Common myeloid progenitor, CD34-positive (primary cell): ENCODE data around the gene GDF7.

Source experiments
- CTCF ChIA-PET: fragments of 350-600 bp; sonication (Branson Sonifier 250); formaldehyde crosslinking; loops from one replicate; lab custom pipeline; 2021; ENCODE audit warnings: antibody characterized with exemption; lab: Charles Lee
- POLR2A ChIA-PET: fragments of 350-600 bp; sonication (Branson Sonifier 250); formaldehyde crosslinking; loops from one replicate; lab custom pipeline; 2021; ENCODE audit warnings: antibody characterized with exemption; lab: Charles Lee
- DNase-seq, 3 donors: peaks; one replicate each; pipeline versions ENCODE4 v3.0.0 to v3.0.0-alpha.2; 2013
- H3K27ac ChIP-seq, 2 experiments: 1 replicate in 1 of 2; 2 replicates in 1 of 2; pipeline ENCODE4 v1.7.0; 2013; ENCODE audit warnings: inconsistent platforms in 2 of 2, low read length in 2 of 2, mild to moderate bottlenecking in 2 of 2, low read depth in 1 of 2, moderate library complexity in 1 of 2; ENCODE audit not compliant: severe bottlenecking in 2 of 2, insufficient read depth in 1 of 2, poor library complexity in 1 of 2
- H3K27me3 ChIP-seq, 5 experiments: replicated peaks in 2 of 5; 1 replicate in 3 of 5; 2 replicates in 2 of 5; pipeline versions ENCODE4 v1.6.1 to v1.7.0; 2013; ENCODE audit warnings: low read length in 4 of 5, mild to moderate bottlenecking in 2 of 5, moderate library complexity in 2 of 5, inconsistent platforms in 1 of 5; ENCODE audit not compliant: insufficient read depth in 5 of 5, control insufficient read depth in 4 of 5
- H3K36me3 ChIP-seq, 4 experiments: 1 replicate in 2 of 4; 2 replicates in 2 of 4; pipeline versions ENCODE4 v1.6.1 to v1.7.0; 2013; ENCODE audit warnings: low read length in 3 of 4, control low read depth in 1 of 4, mild to moderate bottlenecking in 1 of 4; ENCODE audit not compliant: control insufficient read depth in 4 of 4, insufficient read depth in 4 of 4
- H3K4me1 ChIP-seq, 4 experiments: 1 replicate in 3 of 4; 2 replicates in 1 of 4; pipeline versions ENCODE4 v1.6.1 to v1.7.1; 2013; ENCODE audit warnings: low read length in 3 of 4, mild to moderate bottlenecking in 3 of 4, control low read depth in 1 of 4, inconsistent platforms in 1 of 4, moderate library complexity in 1 of 4; ENCODE audit not compliant: control insufficient read depth in 4 of 4, insufficient read depth in 4 of 4; ENCODE audit errors: control extremely low read depth in 1 of 4
- H3K4me3 ChIP-seq, 7 experiments: 1 replicate in 4 of 7; 2 replicates in 3 of 7; pipeline versions ENCODE4 v1.5.1 to v1.7.0; 2013; ENCODE audit warnings: mild to moderate bottlenecking in 7 of 7, low read length in 6 of 7, moderate library complexity in 6 of 7, inconsistent platforms in 2 of 7, low read depth in 2 of 7, control low read depth in 1 of 7; ENCODE audit not compliant: insufficient read depth in 4 of 7, control insufficient read depth in 1 of 7; ENCODE audit errors: extremely low read depth in 1 of 7
- H3K9me3 ChIP-seq, 5 experiments: 1 replicate in 4 of 5; 2 replicates in 1 of 5; pipeline versions ENCODE4 v1.6.1 to v1.7.1; 2013; ENCODE audit warnings: low read length in 4 of 5, mild to moderate bottlenecking in 2 of 5, inconsistent platforms in 1 of 5, low read depth in 1 of 5, moderate library complexity in 1 of 5; ENCODE audit not compliant: control insufficient read depth in 4 of 5, insufficient read depth in 2 of 5; ENCODE audit errors: control extremely low read depth in 1 of 5
- WGBS: methylation state at CpG from one replicate; pipeline ENCODE4 v1.1.5; 2013; ENCODE audit not compliant: insufficient coverage; 5-methylcytosine and 5-hydroxymethylcytosine counted together

GDF7 gene

DNA sequence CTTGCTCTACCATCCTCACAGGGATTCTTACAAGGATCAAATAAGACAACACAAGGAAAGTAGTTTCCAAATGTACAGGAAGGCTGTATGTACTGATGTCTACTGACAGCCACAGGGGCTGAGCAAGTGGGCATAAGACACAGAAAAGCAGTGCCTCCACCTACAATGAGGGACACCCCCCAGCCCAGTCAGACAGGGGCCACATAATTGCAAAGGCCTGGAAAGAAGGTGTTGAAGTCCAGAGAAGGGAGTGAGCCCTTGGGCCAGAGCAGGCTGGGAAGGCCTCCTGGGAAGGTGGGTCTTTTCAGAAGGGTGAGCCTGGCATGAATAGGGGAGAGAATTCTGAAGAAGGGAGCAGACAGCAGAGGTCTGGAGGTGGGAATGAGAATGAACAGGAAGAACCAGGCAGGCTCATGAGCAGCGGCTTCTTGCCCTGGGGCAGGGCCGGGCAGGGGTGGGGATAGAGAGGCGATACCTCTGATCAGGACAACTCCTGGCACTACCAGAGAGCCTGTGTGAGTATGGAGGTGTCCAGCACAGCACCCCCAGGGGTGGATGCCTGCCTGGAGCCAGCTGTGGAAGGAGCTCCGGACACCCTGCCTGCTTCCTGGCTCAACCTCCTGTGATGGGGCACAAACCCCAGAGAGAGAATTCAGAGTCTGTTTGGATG is 46.1 kb upstream of the GDF7 start:
- ChIA-PET CTCF (interaction anchor here (0.7 to 2.0 kb wide), 6 partner anchors 10 to 180 kb away, joined by 3 to 6 read pairs (median 4); partner anchors contain the start of gene HS1BP3), POLR2A (no interaction called here)
- 100% methylated on average over 4 of the region's 4 CpGs for WGBS
- peaks cover 0 to 24% (median 15%) of the 10 kb centered on the region in 4 experiments for H3K4me1 ChIP-seq
- no peak for DNase-seq
- no peak overlapping the region for H3K4me3 ChIP-seq
- no peaks in the 10 kb centered on the region for H3K27me3 ChIP-seq
- H3K27ac ChIP-seq, result no peak overlapping the region
- H3K9me3 ChIP-seq, result no peaks in the 10 kb centered on the region
- H3K36me3 ChIP-seq, result peaks cover 0 to 44% (median 27%) of the 10 kb centered on the region in 4 experiments

GRCh38 chr2:20621366-20622295 is 45.3 kb upstream of the GDF7 start:
- Histone ChIP-seq H3K36me3 (peaks cover 0 to 44% (median 27%) of the 10 kb centered on the region in 4 experiments), H3K4me3 (no peak overlapping the region), H3K27ac (no peak overlapping the region), H3K4me1 (peaks cover 0 to 17% (median 12%) of the 10 kb centered on the region in 4 experiments), H3K27me3 (no peaks in the 10 kb centered on the region), H3K9me3 (no peaks in the 10 kb centered on the region)
- DNase-seq, result no peak
- ChIA-PET CTCF (interaction anchor here (1.1 to 1.7 kb wide), 3 partner anchors 10 to 181 kb away, joined by 3 to 4 read pairs (median 4); no protein-coding TSS in a partner anchor), POLR2A (no interaction called here)
- WGBS, result 87% methylated on average over 10 of the region's 12 CpGs

- peaks cover 0 to 44% (median 27%) of the 10 kb centered on the region in 4 experiments for H3K36me3 ChIP-seq
- DNase-seq, result no peak
- WGBS, result 99% methylated on average over 9 of the region's 11 CpGs
Observed at GRCh38 chr2:20622296-20622686, 44.7 kb upstream of the GDF7 start.

DNA sequence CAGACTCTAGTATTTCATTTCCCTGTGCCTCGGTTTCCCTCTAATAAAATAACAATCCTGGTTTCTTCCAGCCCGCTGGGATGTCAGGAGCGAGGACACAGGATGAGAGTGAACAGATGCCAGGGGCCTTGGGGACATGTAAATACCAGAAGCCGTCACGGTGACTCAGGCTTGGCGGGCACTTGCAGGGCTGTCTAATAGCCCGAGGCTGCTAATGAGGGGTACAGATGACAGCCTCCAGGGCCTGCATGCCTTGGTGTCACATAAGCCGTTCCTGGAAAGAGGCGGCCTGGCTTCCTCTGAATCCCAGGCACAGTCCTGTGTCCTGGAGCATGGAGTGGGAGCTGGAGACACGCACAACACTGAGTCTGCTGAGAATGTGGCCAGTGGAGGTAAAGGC is 44.2 kb upstream of the GDF7 start:
- peaks cover 0 to 44% (median 27%) of the 10 kb centered on the region in 4 experiments for H3K36me3 ChIP-seq
- H3K9me3 ChIP-seq, result no peaks in the 10 kb centered on the region
- CTCF ChIA-PET, result interaction anchor here (1.5 kb wide), 1 partner anchor 21 kb away, joined by 5 read pairs; no protein-coding TSS in a partner anchor
- POLR2A ChIA-PET, result no interaction called here
- WGBS, result 88% methylated on average over 9 of the region's 10 CpGs
- H3K27ac ChIP-seq, result no peak overlapping the region
- no peak for DNase-seq
- no peak overlapping the region for H3K4me3 ChIP-seq
- no peaks in the 10 kb centered on the region for H3K27me3 ChIP-seq
- H3K4me1 ChIP-seq, result peaks cover 0 to 6% (median 3%) of the 10 kb centered on the region in 4 experiments

More at GRCh38 chr2:20622296-20622686, 44.7 kb upstream of the GDF7 start:
- POLR2A ChIA-PET, result no interaction called here
- no peak overlapping the region for H3K27ac ChIP-seq
- H3K9me3 ChIP-seq, result no peaks in the 10 kb centered on the region
- H3K27me3 ChIP-seq, result no peaks in the 10 kb centered on the region
- H3K4me1 ChIP-seq, result peaks cover 0 to 11% (median 7%) of the 10 kb centered on the region in 4 experiments
- CTCF ChIA-PET, result interaction anchor here (1.6 to 1.7 kb wide), 2 partner anchors 16 to 181 kb away, joined by 4 read pairs; no protein-coding TSS in a partner anchor
- H3K4me3 ChIP-seq, result no peak overlapping the region

- POLR2A ChIA-PET, result no interaction called here
- CTCF ChIA-PET, result interaction anchor here (1.5 kb wide), 1 partner anchor 20 kb away, joined by 5 read pairs; no protein-coding TSS in a partner anchor
- Histone ChIP-seq H3K27me3 (no peaks in the 10 kb centered on the region), H3K4me3 (no peak overlapping the region), H3K4me1 (peaks cover 0 to 1% (median 0%) of the 10 kb centered on the region in 4 experiments), H3K9me3 (no peaks in the 10 kb centered on the region), H3K36me3 (peaks cover 0 to 44% (median 27%) of the 10 kb centered on the region in 4 experiments), H3K27ac (no peak overlapping the region)
- DNase-seq, result no peak
- WGBS, result 98% methylated on average over 5 of the region's 10 CpGs
Observed at GRCh38 chr2:20623241-20623640, 43.7 kb upstream of the GDF7 start.

DNA sequence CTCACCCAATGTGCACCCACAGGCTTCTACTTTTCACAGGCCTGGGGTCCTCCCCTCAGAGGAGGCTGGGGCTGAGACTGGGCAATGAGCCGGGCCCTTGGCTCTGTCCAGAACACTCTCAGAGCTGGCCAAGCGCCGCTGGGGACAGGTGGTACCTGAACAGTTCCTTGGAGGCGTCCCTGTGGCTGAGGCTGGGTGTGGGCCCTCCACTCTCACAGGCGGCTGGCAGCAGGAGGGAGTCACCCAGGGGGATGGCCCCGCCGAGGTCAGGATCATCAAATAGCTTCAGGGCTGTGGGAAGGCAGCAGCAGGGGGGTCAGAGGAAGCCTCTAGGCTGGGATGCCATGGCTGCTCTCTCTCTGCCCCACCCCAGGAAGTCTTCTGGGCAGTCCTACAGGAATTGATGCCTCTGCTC is 43.2 kb upstream of the GDF7 start:
- DNase-seq, result no peak
- ChIA-PET CTCF (interaction anchor here (1.5 kb wide), 1 partner anchor 20 kb away, joined by 5 read pairs; no protein-coding TSS in a partner anchor), POLR2A (no interaction called here)
- no peaks in the 10 kb centered on the region for H3K9me3 ChIP-seq
- H3K36me3 ChIP-seq, result peaks cover 0 to 44% (median 27%) of the 10 kb centered on the region in 4 experiments
- H3K4me3 ChIP-seq, result no peak overlapping the region
- no peak overlapping the region for H3K27ac ChIP-seq
- H3K27me3 ChIP-seq, result no peaks in the 10 kb centered on the region
- 95% methylated on average over 7 of the region's 7 CpGs for WGBS
- H3K4me1 ChIP-seq, result no peaks in the 10 kb centered on the region
